Gastroesophageal sphincter (tissue), 3 donors: ENCODE results near the gene CCDC190.

Source experiments
- POLR2A ChIP-seq, 2 donors: fragments of 450-650 bp; IDR thresholded peaks; one replicate each; pipeline ENCODE4 v1.6.1; 2017; ENCODE audit warnings: antibody characterized with exemption in 2 of 2, mild to moderate bottlenecking in 2 of 2, moderate library complexity in 1 of 2
- POLR2AphosphoS5 ChIP-seq: sonication (generic); formaldehyde crosslinking; IDR thresholded peaks from one replicate; pipeline ENCODE4 v1.6.1; 2017; ENCODE audit warnings: antibody characterized with exemption
- TF ChIP-seq, protein P1 (sequence below), 4 experiments: fragments of 200-600 bp in 2 of 4; fragments of 450-650 bp in 2 of 4; sonication (generic) in 1 of 4; IDR thresholded peaks; one replicate each; pipeline ENCODE4 v1.5.1; 2017 to 2019; ENCODE audit warnings: antibody characterized with exemption in 4 of 4, mild to moderate bottlenecking in 2 of 4, moderate library complexity in 2 of 4

DNA sequence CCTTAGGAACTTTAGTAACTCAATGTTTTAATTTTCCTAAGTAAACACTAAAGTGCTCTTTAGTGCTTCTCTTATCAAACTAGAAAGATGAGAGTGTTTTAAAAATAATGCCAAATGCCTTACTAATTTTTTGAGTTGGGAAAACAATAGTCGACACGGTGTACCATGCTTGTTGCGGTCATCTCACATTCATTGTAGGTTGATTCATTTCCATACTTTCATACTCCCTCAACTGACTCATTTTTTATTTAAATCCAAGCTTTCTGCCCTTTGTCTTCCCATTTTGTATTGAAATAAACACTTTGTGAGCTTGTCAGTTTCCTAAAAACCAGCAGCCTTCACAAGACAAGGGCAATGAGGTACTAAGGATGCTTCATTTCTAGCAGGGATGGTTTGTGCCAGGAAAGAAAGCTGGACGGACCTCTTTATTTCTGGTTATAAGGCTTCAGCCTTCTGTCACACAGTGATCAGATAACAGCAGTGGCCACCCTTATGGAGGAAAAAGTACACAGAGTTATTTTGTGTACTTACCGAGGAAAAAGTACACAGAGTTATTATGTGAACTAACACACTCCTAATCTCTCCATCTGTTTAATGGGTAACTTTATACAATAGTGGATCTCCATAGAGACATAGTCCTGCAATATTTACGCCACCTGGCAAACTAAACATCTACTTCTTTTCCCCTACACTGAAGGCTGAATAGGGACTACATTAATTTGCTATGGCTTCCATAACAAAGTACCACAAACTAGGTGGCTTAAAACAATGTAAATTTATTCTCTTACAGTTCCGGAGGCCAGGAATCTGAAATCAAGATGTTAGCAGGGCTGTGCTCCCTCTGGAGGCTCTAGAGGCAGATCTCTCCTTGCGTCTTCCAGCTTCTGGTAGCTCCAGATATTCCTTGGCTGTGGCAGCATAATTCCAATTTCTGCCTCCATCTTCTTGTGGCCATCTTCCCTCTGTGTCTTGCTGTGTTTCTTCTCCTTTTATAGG is 13.0 kb upstream of the CCDC190 start:
- TF ChIP-seq, protein P1, sequence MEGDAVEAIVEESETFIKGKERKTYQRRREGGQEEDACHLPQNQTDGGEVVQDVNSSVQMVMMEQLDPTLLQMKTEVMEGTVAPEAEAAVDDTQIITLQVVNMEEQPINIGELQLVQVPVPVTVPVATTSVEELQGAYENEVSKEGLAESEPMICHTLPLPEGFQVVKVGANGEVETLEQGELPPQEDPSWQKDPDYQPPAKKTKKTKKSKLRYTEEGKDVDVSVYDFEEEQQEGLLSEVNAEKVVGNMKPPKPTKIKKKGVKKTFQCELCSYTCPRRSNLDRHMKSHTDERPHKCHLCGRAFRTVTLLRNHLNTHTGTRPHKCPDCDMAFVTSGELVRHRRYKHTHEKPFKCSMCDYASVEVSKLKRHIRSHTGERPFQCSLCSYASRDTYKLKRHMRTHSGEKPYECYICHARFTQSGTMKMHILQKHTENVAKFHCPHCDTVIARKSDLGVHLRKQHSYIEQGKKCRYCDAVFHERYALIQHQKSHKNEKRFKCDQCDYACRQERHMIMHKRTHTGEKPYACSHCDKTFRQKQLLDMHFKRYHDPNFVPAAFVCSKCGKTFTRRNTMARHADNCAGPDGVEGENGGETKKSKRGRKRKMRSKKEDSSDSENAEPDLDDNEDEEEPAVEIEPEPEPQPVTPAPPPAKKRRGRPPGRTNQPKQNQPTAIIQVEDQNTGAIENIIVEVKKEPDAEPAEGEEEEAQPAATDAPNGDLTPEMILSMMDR (IDR thresholded peaks at IDR 0.05), result peak in 1 of 4 experiments; percentile 23
- no peak for TF ChIP-seq POLR2A (IDR thresholded peaks at IDR 0.05)
- no peak for TF ChIP-seq POLR2AphosphoS5
